PFSK-1 (cell line): ENCODE data around the gene PDE3A.

Experiments used
- FOXP2 ChIP-seq: optimal IDR thresholded peaks from 2 replicates; pipeline ENCODE3; 2011; ENCODE audit warnings: borderline replicate concordance, control low read depth, inconsistent platforms; ENCODE audit not compliant: insufficient read depth; ENCODE audit errors: extremely low read length, extremely low read depth
- POLR2AphosphoS5 ChIP-seq: IDR thresholded peaks from 2 replicates; pipeline ENCODE4 v1.6.1; 2012; ENCODE audit warnings: low read depth, mild to moderate bottlenecking, control low read depth, low read length, moderate library complexity
- REST ChIP-seq, 2 experiments: IDR thresholded peaks; 2 replicates each; pipeline versions ENCODE4 v1.6.1 to v1.8.0; 2011 to 2012; ENCODE audit warnings: low read depth in 2 of 2, low read length in 2 of 2, control low read depth in 1 of 2, inconsistent platforms in 1 of 2, mild to moderate bottlenecking in 1 of 2, moderate library complexity in 1 of 2; ENCODE audit not compliant: insufficient read depth in 1 of 2
- SIN3A ChIP-seq: IDR thresholded peaks from 2 replicates; pipeline ENCODE4 v1.6.1; 2012; ENCODE audit warnings: mild to moderate bottlenecking, low read length, moderate library complexity, borderline replicate concordance; ENCODE audit not compliant: insufficient read depth
- TAF1 ChIP-seq: IDR thresholded peaks from 2 replicates; pipeline ENCODE4 v1.6.1; 2012; ENCODE audit warnings: low read length, control low read depth, borderline replicate concordance; ENCODE audit not compliant: insufficient read depth

The PDE3A gene

GRCh38 chr12:20395791-20396550, 27.6 kb downstream of the PDE3A start:
- TF ChIP-seq REST (IDR thresholded peaks at IDR 0.05; ENCODE audit: insufficient read depth in 1 of 2, low read depth in 2 of 2, low read length in 2 of 2) (no peak), SIN3A (no peak), TAF1 (no peak)

- TF ChIP-seq SIN3A (no peak), FOXP2 (no peak), POLR2AphosphoS5 (no peak), REST (IDR thresholded peaks at IDR 0.05; ENCODE audit: insufficient read depth in 1 of 2, low read depth in 2 of 2, low read length in 2 of 2) (no peak), TAF1 (no peak)
Measured at GRCh38 chr12:20398686-20399085, 30.3 kb downstream of the PDE3A start.

GRCh38 chr12:20400003-20400402, 31.7 kb downstream of the PDE3A start:
- TF ChIP-seq TAF1 (no peak), SIN3A (no peak), POLR2AphosphoS5 (no peak), FOXP2 (no peak), REST (IDR thresholded peaks at IDR 0.05; ENCODE audit: insufficient read depth in 1 of 2, low read depth in 2 of 2, low read length in 2 of 2) (no peak)

- TF ChIP-seq REST (IDR thresholded peaks at IDR 0.05; ENCODE audit: insufficient read depth in 1 of 2, low read depth in 2 of 2, low read length in 2 of 2) = no peak
- TF ChIP-seq POLR2AphosphoS5 = no peak
- no peak for TF ChIP-seq TAF1
Measured at GRCh38 chr12:20403230-20403629, 34.9 kb downstream of the PDE3A start.
